SK-N-SH (cell line): ENCODE results near the gene CACNA1E. TPM values are rescaled to one million over a fixed set of nuclear protein-coding genes. Genes with fewer than 3 reads are reported as not detected.

Source experiments
- CTCF ChIA-PET: fragments of 300-600, 350-600 bp; formaldehyde crosslinking; extraction: SDS; loops from one replicate; lab custom pipeline; 2021; lab: Yijun Ruan, JAX
- POLR2A ChIA-PET: fragments of 350-600 bp; sonication (Branson Sonifier 250); formaldehyde crosslinking; extraction: SDS; loops from one replicate; lab custom pipeline; 2020; ENCODE audit warnings: antibody characterized with exemption, inconsistent platforms; lab: Yijun Ruan, JAX
- DNase-seq: peaks from one replicate; pipeline ENCODE4 v3.0.0; 2012
- H2AFZ ChIP-seq: fragments of 200-600 bp; sonication (generic); 2 replicates; pipeline ENCODE4 v1.8.1; 2016; ENCODE audit warnings: antibody characterized with exemption, mild to moderate bottlenecking, low read depth
- H3F3A ChIP-seq: fragments of 200-600 bp; sonication (generic); replicated peaks from 2 replicates; pipeline ENCODE3; 2016; ENCODE audit warnings: antibody characterized with exemption, mild to moderate bottlenecking; ENCODE audit not compliant: insufficient read depth
- H3K27ac ChIP-seq, 2 experiments: fragments of 200-500 bp in 1 of 2; fragments of 200-600 bp in 1 of 2; sonication (Bioruptor generic) in 1 of 2; sonication (generic), shearing (Covaris generic) in 1 of 2; 2 replicates each; pipeline versions ENCODE4 v1.5.1 to v1.6.1; 2014 to 2016; ENCODE audit warnings: low read depth in 2 of 2, inconsistent platforms in 1 of 2, low read length in 1 of 2, mild to moderate bottlenecking in 1 of 2, mixed read lengths in 1 of 2
- H3K27me3 ChIP-seq: fragments of 200-600 bp; sonication (generic), shearing (Covaris generic); 2 replicates; pipeline ENCODE4 v1.6.1; 2016; ENCODE audit warnings: mixed run types; ENCODE audit not compliant: insufficient read depth
- H3K36me3 ChIP-seq, 2 experiments: fragments of 200-500 bp in 1 of 2; fragments of 200-600 bp in 1 of 2; sonication (Bioruptor generic) in 1 of 2; sonication (generic) in 1 of 2; replicated peaks in 1 of 2; 2 replicates each; pipeline versions ENCODE3 to v1.5.1; 2014 to 2016; ENCODE audit warnings: low read length in 1 of 2, mild to moderate bottlenecking in 1 of 2; ENCODE audit not compliant: insufficient read depth in 2 of 2, control insufficient read depth in 1 of 2
- H3K4me1 ChIP-seq, 2 experiments: fragments of 200-500 bp in 1 of 2; fragments of 200-600 bp in 1 of 2; sonication (Bioruptor generic) in 1 of 2; sonication (generic), shearing (Covaris generic) in 1 of 2; 2 replicates each; pipeline versions ENCODE4 v1.5.1 to v1.6.1; 2014 to 2016; ENCODE audit warnings: low read depth in 1 of 2, low read length in 1 of 2, mixed run types in 1 of 2; ENCODE audit not compliant: insufficient read depth in 2 of 2, control insufficient read depth in 1 of 2
- H3K4me2 ChIP-seq: fragments of 200-600 bp; sonication (generic), shearing (Covaris generic); 2 replicates; pipeline ENCODE4 v1.6.1; 2017; ENCODE audit warnings: mixed run types
- H3K4me3 ChIP-seq, 2 experiments: fragments of 200-500 bp in 1 of 2; fragments of 200-600 bp in 1 of 2; sonication (Bioruptor generic) in 1 of 2; sonication (generic), shearing (Covaris generic) in 1 of 2; 2 replicates each; pipeline versions ENCODE4 v1.5.1 to v1.8.1; 2014 to 2016; ENCODE audit warnings: low read depth in 2 of 2, inconsistent platforms in 1 of 2, low read length in 1 of 2, mild to moderate bottlenecking in 1 of 2, mixed read lengths in 1 of 2, moderate library complexity in 1 of 2
- H3K79me2 ChIP-seq: fragments of 200-600 bp; sonication (generic); 2 replicates; pipeline ENCODE4 v1.8.1; 2017; ENCODE audit warnings: mild to moderate bottlenecking; ENCODE audit not compliant: insufficient read depth
- H3K9ac ChIP-seq: fragments of 200-600 bp; sonication (generic); 2 replicates; pipeline ENCODE4 v1.6.1; 2017; ENCODE audit warnings: mixed run types
- H3K9me2 ChIP-seq: fragments of 200-600 bp; sonication (generic); 2 replicates; pipeline ENCODE4 v1.6.1; 2017; ENCODE audit warnings: mixed run types
- H3K9me3 ChIP-seq: fragments of 200-600 bp; sonication (generic); 2 replicates; pipeline ENCODE4 v1.6.1; 2017; ENCODE audit warnings: mixed run types, mild to moderate bottlenecking, moderate library complexity
- H4K20me1 ChIP-seq: fragments of 200-600 bp; sonication (generic); 2 replicates; pipeline ENCODE4 v1.6.1; 2017; ENCODE audit warnings: mild to moderate bottlenecking, mixed run types; ENCODE audit not compliant: insufficient read depth
- ELF1 ChIP-seq: IDR thresholded peaks from 2 replicates; pipeline ENCODE4 v1.4.0; 2012
- EP300 ChIP-seq, 2 experiments: IDR thresholded peaks; 2 replicates each; pipeline versions ENCODE4 v1.4.0 to v1.6.1; 2012; ENCODE audit warnings: borderline replicate concordance in 1 of 2, low read depth in 1 of 2, low read length in 1 of 2
- EZH2phosphoT487 ChIP-seq: fragments of 200-600 bp; sonication (generic); IDR thresholded peaks from 2 replicates; pipeline ENCODE4 v1.6.1; 2017; ENCODE audit warnings: low read depth, mixed run types, mild to moderate bottlenecking, antibody characterized with exemption, moderate library complexity, borderline replicate concordance
- FOSL2 ChIP-seq: IDR thresholded peaks from 2 replicates; pipeline ENCODE4 v1.4.0; 2012; ENCODE audit warnings: low read depth, mild to moderate bottlenecking, moderate library complexity, borderline replicate concordance
- FOXJ3 ChIP-seq: sonication (generic); formaldehyde crosslinking; IDR thresholded peaks from 2 replicates; pipeline ENCODE4 v1.5.1; 2020; ENCODE audit warnings: mild to moderate bottlenecking, missing genetic modification reagents
- GABPA ChIP-seq: IDR thresholded peaks from 2 replicates; pipeline ENCODE4 v1.4.0; 2012; ENCODE audit warnings: low read depth, mild to moderate bottlenecking
- MEF2A ChIP-seq: IDR thresholded peaks from 2 replicates; pipeline ENCODE4 v1.4.0; 2012; ENCODE audit warnings: low read depth, borderline replicate concordance
- MXI1 ChIP-seq: IDR thresholded peaks from 2 replicates; pipeline ENCODE4 v1.6.1; 2012; ENCODE audit warnings: mild to moderate bottlenecking, low read depth, low read length, improper control_type of control experiment
- PBX3 ChIP-seq: IDR thresholded peaks from 2 replicates; pipeline ENCODE4; 2012
- RAD21 ChIP-seq: IDR thresholded peaks from 2 replicates; pipeline ENCODE4 v1.6.1; 2012; ENCODE audit warnings: mild to moderate bottlenecking, low read length
- RCOR1 ChIP-seq: fragments of 150-350 bp; IDR thresholded peaks from 2 replicates; pipeline ENCODE4 v1.6.1; 2017; ENCODE audit warnings: antibody characterized with exemption, low read length
- REST ChIP-seq: IDR thresholded peaks from 2 replicates; pipeline ENCODE4 v1.6.1; 2012; ENCODE audit warnings: mild to moderate bottlenecking, low read depth, low read length, moderate library complexity
- SIN3A ChIP-seq: IDR thresholded peaks from 2 replicates; pipeline ENCODE4 v1.6.1; 2012; ENCODE audit warnings: low read depth, mild to moderate bottlenecking, low read length, moderate library complexity, borderline replicate concordance
- TEAD4 ChIP-seq: IDR thresholded peaks from 2 replicates; pipeline ENCODE4 v1.4.0; 2012; ENCODE audit warnings: mild to moderate bottlenecking, borderline replicate concordance; ENCODE audit not compliant: insufficient read depth
- USF2 ChIP-seq: fragments of 150-350 bp; IDR thresholded peaks from 2 replicates; pipeline ENCODE4 v1.6.1; 2017; ENCODE audit warnings: antibody characterized with exemption, low read length, low read depth, borderline replicate concordance
- YY1 ChIP-seq: IDR thresholded peaks from 2 replicates; pipeline ENCODE4 v1.4.0; 2012; ENCODE audit warnings: low read depth, mild to moderate bottlenecking
- ZBTB33 ChIP-seq: IDR thresholded peaks from 2 replicates; pipeline ENCODE4 v1.4.0; 2012; ENCODE audit warnings: low read depth, borderline replicate concordance
- WGBS: methylation state at CpG from one replicate; pipeline ENCODE4 v1.1.6; 2017; ENCODE audit warnings: low lambda C conversion rate; 5-methylcytosine and 5-hydroxymethylcytosine counted together
- polyA plus RNA-seq, 3 experiments: library from polyadenylated mRNA; depleted of rRNA; stranded (reverse); fragments of >200 nt; gene quantifications; 2 replicates each; pipeline ENCODE4 v1.2.3, GENCODE V29; 2012

CACNA1E gene
- polyA plus RNA-seq, 1 of the 3 experiments (the other 2 are of a cell fraction), result not detected

GRCh38 chr1:181818943-181819342 lies 335.6 kb downstream of the CACNA1E start:
- no peaks in the 10 kb centered on the region for H4K20me1 ChIP-seq
- H3K27ac ChIP-seq, result no peak overlapping the region
- no peaks in the 10 kb centered on the region for H3K36me3 ChIP-seq
- H3K79me2 ChIP-seq, result no peaks in the 10 kb centered on the region
- POLR2A ChIA-PET, result no interaction called here
- no peak overlapping the region for H3K9ac ChIP-seq
- H3F3A ChIP-seq, result no peaks in the 10 kb centered on the region
- CTCF ChIA-PET, result interaction anchor here (1.4 kb wide), 2 partner anchors 9 to 12 kb away, joined by 4 read pairs; no protein-coding TSS in a partner anchor
- no peak for DNase-seq
- WGBS, result 22% methylated on average over 1 of the region's 1 CpG
- no peak for TF ChIP-seq REST
- no peak for TF ChIP-seq YY1
- no peak for TF ChIP-seq MXI1
- TF ChIP-seq PBX3, result no peak
- no peak for TF ChIP-seq MEF2A
- no peak for TF ChIP-seq USF2
- no peak for TF ChIP-seq RCOR1
- TF ChIP-seq TEAD4, result no peak
- no peak for TF ChIP-seq ZBTB33
- TF ChIP-seq RAD21, result no peak
- no peak for TF ChIP-seq FOSL2
- no peak for TF ChIP-seq FOXJ3
- TF ChIP-seq EP300 (IDR thresholded peaks at IDR 0.05; ENCODE audit: borderline replicate concordance in 1 of 2, low read depth in 1 of 2, low read length in 1 of 2), result no peak
- TF ChIP-seq EZH2phosphoT487, result no peak
- TF ChIP-seq GABPA, result no peak
- no peak for TF ChIP-seq ELF1
- no peak for TF ChIP-seq SIN3A
- no peaks in the 10 kb centered on the region for H3K9me3 ChIP-seq
- no peaks in the 10 kb centered on the region for H3K4me1 ChIP-seq
- H2AFZ ChIP-seq, result no peak overlapping the region
- no peaks in the 10 kb centered on the region for H3K9me2 ChIP-seq
- H3K4me3 ChIP-seq, result no peak overlapping the region
- H3K4me2 ChIP-seq, result no peak overlapping the region
- H3K27me3 ChIP-seq, result no peaks in the 10 kb centered on the region
